SHP77 treated with DMSO at 0.1 percent for 48 hours (cell line): ENCODE measurements around the gene BMP4.

Source experiments
- DNase-seq: peaks from one replicate; lab custom pipeline; 2025; lab: John Stamatoyannopoulos, UW

The BMP4 gene

GRCh38 chr14:53946071-53946403, 10.6 kb downstream of the BMP4 start:
- no peak for DNase-seq

- no peak for DNase-seq
Observed at GRCh38 chr14:53943751-53944083, 12.9 kb downstream of the BMP4 start.

- no peak for DNase-seq
Observed at GRCh38 chr14:53942970-53943750, 13.5 kb downstream of the BMP4 start.

GRCh38 chr14:53938136-53938837, 18.3 kb downstream of the BMP4 start:
- DNase-seq: no peak

GRCh38 chr14:53934778-53935414, 21.7 kb downstream of the BMP4 start:
- DNase-seq: no peak

- DNase-seq: no peak
Observed at GRCh38 chr14:53932966-53933365, 23.7 kb downstream of the BMP4 start.

- no peak for DNase-seq
Observed at GRCh38 chr14:53929871-53930715, 26.5 kb downstream of the BMP4 start.

- DNase-seq: no peak
Observed at GRCh38 chr14:53927171-53927570, 29.5 kb downstream of the BMP4 start.

- no peak for DNase-seq
Observed at GRCh38 chr14:53925201-53925766, 31.3 kb downstream of the BMP4 start.

- DNase-seq: no peak
Observed at GRCh38 chr14:53924753-53925152, 31.9 kb downstream of the BMP4 start.

GRCh38 chr14:53921027-53921426, 35.6 kb downstream of the BMP4 start:
- no peak for DNase-seq

- DNase-seq: no peak
Observed at GRCh38 chr14:53916239-53916638, 40.4 kb downstream of the BMP4 start.

- no peak for DNase-seq
Observed at GRCh38 chr14:53915364-53916014, 41.1 kb downstream of the BMP4 start.

- DNase-seq: no peak
Observed at GRCh38 chr14:53912021-53912420, 44.6 kb downstream of the BMP4 start.

- DNase-seq: no peak
Observed at GRCh38 chr14:53908416-53908815, 48.2 kb downstream of the BMP4 start.

- DNase-seq: no peak
Observed at GRCh38 chr14:53902307-53902706, 54.3 kb downstream of the BMP4 start.

- no peak for DNase-seq
Observed at GRCh38 chr14:53900499-53900898, 56.1 kb downstream of the BMP4 start.
